ENCODE measurements around the gene ZNF814.
"Not testable (repeated sequence)": the region's sequence is repeated elsewhere in the genome, so short reads cannot be mapped to it uniquely, and the experiment has no call there.

Gene ZNF814

GRCh38 chr19:57900311-57900710 lies 11.5 kb upstream of the ZNF814 start (continued):
- TF ChIP-seq CTCF (tag by site-specific recombination; IDR thresholded peaks at IDR 0.05) (no peak), ZNF404 (tag by site-specific recombination; IDR thresholded peaks at IDR 0.05) (no peak), IKZF3 (tag by site-specific recombination; IDR thresholded peaks at IDR 0.05) (no peak), ZNF529 (tag by site-specific recombination; IDR thresholded peaks at IDR 0.05; ENCODE audit: insufficient replicate concordance) (no peak)

GRCh38 chr19:57890706-57891105 lies 1.9 kb upstream of the ZNF814 start:
- POLR2A ChIA-PET; H3K36me3 ChIP-seq (ENCODE audit: control insufficient read depth in 2 of 2, insufficient read depth in 1 of 2, low read length in 2 of 2); H3K27ac ChIP-seq (ENCODE audit: extremely low read depth, low read depth, low read length); H3K4me1 ChIP-seq (ENCODE audit: control insufficient read depth, insufficient read depth, low read length); H3K4me3 ChIP-seq (ENCODE audit: low read depth, low read length); H3K9me3 ChIP-seq (ENCODE audit: control insufficient read depth, insufficient read depth, low read depth, low read length): not testable (repeated sequence)
- CTCF ChIA-PET, result interaction anchor here (0.7 to 0.9 kb wide), 2 partner anchors 13 to 22 kb away, joined by 3 to 4 read pairs; no protein-coding TSS in a partner anchor

GRCh38 chr19:57888107-57888559 lies 704 bp downstream of the ZNF814 start:
- POLR2A ChIA-PET, result interaction anchor here (1.3 kb wide), 1 partner anchor 73 kb away, joined by 3 read pairs; the partner anchor contains the start of gene ZNF552
- Histone ChIP-seq H3K4me1 (ENCODE audit: control insufficient read depth, insufficient read depth, low read length) (no peaks in the 10 kb centered on the region), H3K4me3 (ENCODE audit: low read depth, low read length) (no peak overlapping the region), H3K36me3 (ENCODE audit: control insufficient read depth in 2 of 2, insufficient read depth in 1 of 2, low read length in 2 of 2) (no peaks in the 10 kb centered on the region; a peak in 1 of 3 replicates), H3K27ac (ENCODE audit: extremely low read depth, low read depth, low read length) (no peak overlapping the region), H3K9me3 (ENCODE audit: control insufficient read depth, insufficient read depth, low read depth, low read length) (no peaks in the 10 kb centered on the region)
- TF ChIP-seq ZNF140 (tag by site-specific recombination; IDR thresholded peaks at IDR 0.05) (no peak), SCRT2 (tag by site-specific recombination; IDR thresholded peaks at IDR 0.05) (peak; percentile 29; the same call in 1 of the 2 replicates)
- CTCF ChIA-PET, result interaction anchor here (0.6 to 1.8 kb wide), 3 partner anchors 10 to 37 kb away, joined by 3 to 11 read pairs (median 3); no protein-coding TSS in a partner anchor

- POLR2A ChIA-PET, result interaction anchor here (1.3 kb wide), 1 partner anchor 73 kb away, joined by 3 read pairs; the partner anchor contains the start of gene ZNF552
- Histone ChIP-seq H3K27ac (ENCODE audit: extremely low read depth, low read depth, low read length) (no peak overlapping the region), H3K4me1 (ENCODE audit: control insufficient read depth, insufficient read depth, low read length) (no peaks in the 10 kb centered on the region), H3K4me3 (ENCODE audit: low read depth, low read length) (no peak overlapping the region), H3K36me3 (ENCODE audit: control insufficient read depth in 2 of 2, insufficient read depth in 1 of 2, low read length in 2 of 2) (no peaks in the 10 kb centered on the region; a peak in 1 of 3 replicates), H3K9me3 (ENCODE audit: control insufficient read depth, insufficient read depth, low read depth, low read length) (no peaks in the 10 kb centered on the region)
- CTCF ChIA-PET, result interaction anchor here (0.6 to 1.8 kb wide), 3 partner anchors 11 to 38 kb away, joined by 3 to 11 read pairs (median 3); no protein-coding TSS in a partner anchor
- no peak for TF ChIP-seq EGR2 (tag by site-specific recombination; IDR thresholded peaks at IDR 0.05; ENCODE audit: low read depth)
- no peak for TF ChIP-seq PATZ1 (tag by site-specific recombination; IDR thresholded peaks at IDR 0.05)
- TF ChIP-seq SP3 (tag by site-specific recombination; IDR thresholded peaks at IDR 0.05), result no peak
- TF ChIP-seq ZNF23 (tag by site-specific recombination; IDR thresholded peaks at IDR 0.05; ENCODE audit: borderline replicate concordance), result no peak
- no peak for TF ChIP-seq ZNF501 (tag by site-specific recombination; IDR thresholded peaks at IDR 0.05)
- no peak for TF ChIP-seq ZEB2 (tag by site-specific recombination; IDR thresholded peaks at IDR 0.05)
- TF ChIP-seq KLF7 (tag by site-specific recombination; IDR thresholded peaks at IDR 0.05; ENCODE audit: borderline replicate concordance), result no peak
Observed at GRCh38 chr19:57887195-57887941, 1.5 kb downstream of the ZNF814 start.

Measured in HEK293 (cell line).